H9 (cell line): ENCODE data around the gene CFAP61. TPM values are rescaled to one million over a fixed set of nuclear protein-coding genes. Genes with fewer than 3 reads are reported as not detected.
A peak's percentile ranks its signal among the peaks of the same experiment; 100 is the strongest.

Source experiments
- DNase-seq: peaks from one replicate; pipeline ENCODE4 v3.0.0-alpha.2; 2017
- H2AFZ ChIP-seq: one replicate; pipeline ENCODE4 v1.6.1; 2013; ENCODE audit warnings: mild to moderate bottlenecking, low read length, control low read depth, moderate library complexity
- H2AK5ac ChIP-seq: 2 replicates; pipeline ENCODE4 v1.6.1; 2013; ENCODE audit warnings: low read length, control low read depth, mixed read lengths; ENCODE audit not compliant: insufficient read length
- H2BK120ac ChIP-seq: one replicate; pipeline ENCODE4 v1.6.1; 2013; ENCODE audit warnings: low read depth, mild to moderate bottlenecking, low read length, control low read depth, inconsistent platforms; ENCODE audit not compliant: poor library complexity, severe bottlenecking
- H2BK12ac ChIP-seq: 2 replicates; pipeline ENCODE4 v1.6.1; 2013; ENCODE audit warnings: low read length, control low read depth, mixed read lengths, low read depth; ENCODE audit not compliant: insufficient read length
- H2BK15ac ChIP-seq: 2 replicates; pipeline ENCODE4 v1.6.1; 2013; ENCODE audit warnings: low read depth, low read length, control low read depth
- H2BK20ac ChIP-seq: one replicate; pipeline ENCODE4 v1.6.1; 2013; ENCODE audit warnings: low read depth, mild to moderate bottlenecking, low read length, control low read depth, inconsistent platforms; ENCODE audit not compliant: poor library complexity, severe bottlenecking
- H2BK5ac ChIP-seq: 2 replicates; pipeline ENCODE4 v1.6.1; 2013; ENCODE audit warnings: low read length, control low read depth, mixed read lengths; ENCODE audit not compliant: insufficient read length
- H3K14ac ChIP-seq: 2 replicates; pipeline ENCODE4 v1.6.1; 2013; ENCODE audit warnings: low read length, control low read depth; ENCODE audit not compliant: insufficient read depth
- H3K18ac ChIP-seq: 2 replicates; pipeline ENCODE4 v1.6.1; 2013; ENCODE audit warnings: low read depth, mild to moderate bottlenecking, mixed read lengths, low read length, control low read depth; ENCODE audit not compliant: insufficient read length
- H3K23ac ChIP-seq: 2 replicates; pipeline ENCODE4 v1.6.1; 2013; ENCODE audit warnings: low read length, control low read depth, mixed read lengths, low read depth; ENCODE audit not compliant: insufficient read length
- H3K23me2 ChIP-seq: 2 replicates; pipeline ENCODE4 v1.6.1; 2013; ENCODE audit warnings: low read depth, mild to moderate bottlenecking, mixed read lengths, low read length, control low read depth; ENCODE audit not compliant: insufficient read length, poor library complexity, severe bottlenecking
- H3K27ac ChIP-seq: 2 replicates; pipeline ENCODE4 v1.5.1; 2013; ENCODE audit warnings: low read length, control low read depth, mixed read lengths, low read depth; ENCODE audit not compliant: insufficient read length
- H3K27me3 ChIP-seq: 2 replicates; pipeline ENCODE4 v1.6.1; 2013; ENCODE audit warnings: low read length, control low read depth, inconsistent platforms; ENCODE audit not compliant: insufficient read depth
- H3K4ac ChIP-seq: 2 replicates; pipeline ENCODE4 v1.6.1; 2013; ENCODE audit warnings: low read depth, mild to moderate bottlenecking, control low read depth, inconsistent platforms, low read length, moderate library complexity
- H3K4me1 ChIP-seq: 2 replicates; pipeline ENCODE4 v1.6.1; 2013; ENCODE audit warnings: low read length, control low read depth, inconsistent platforms; ENCODE audit not compliant: insufficient read depth
- H3K4me2 ChIP-seq: 2 replicates; pipeline ENCODE4 v1.6.1; 2013; ENCODE audit warnings: low read length, control low read depth, mixed read lengths; ENCODE audit not compliant: insufficient read length, insufficient read depth
- H3K56ac ChIP-seq: 2 replicates; pipeline ENCODE4 v1.6.1; 2013; ENCODE audit warnings: low read depth, mild to moderate bottlenecking, mixed read lengths, low read length, control low read depth; ENCODE audit not compliant: insufficient read length
- H3K79me1 ChIP-seq: 2 replicates; pipeline ENCODE4 v1.6.1; 2013; ENCODE audit warnings: low read depth, mild to moderate bottlenecking, moderate library complexity, low read length, control low read depth, inconsistent platforms; ENCODE audit not compliant: insufficient read depth, poor library complexity, severe bottlenecking
- H3K79me2 ChIP-seq: 2 replicates; pipeline ENCODE4 v1.6.1; 2013; ENCODE audit warnings: low read length, control low read depth, inconsistent platforms; ENCODE audit not compliant: insufficient read depth
- H3K9ac ChIP-seq: 2 replicates; pipeline ENCODE4 v1.6.1; 2013; ENCODE audit warnings: low read length, control low read depth, mixed read lengths; ENCODE audit not compliant: insufficient read length; ENCODE audit errors: extremely low read depth
- H3K9me3 ChIP-seq: one replicate; pipeline ENCODE4 v1.6.1; 2013; ENCODE audit warnings: low read depth, low read length, inconsistent platforms; ENCODE audit not compliant: control insufficient read depth
- H3T11ph ChIP-seq: one replicate; pipeline ENCODE4 v1.6.1; 2013; ENCODE audit warnings: mild to moderate bottlenecking, low read length, control low read depth, inconsistent platforms
- H4K20me1 ChIP-seq: one replicate; pipeline ENCODE4 v1.6.1; 2013; ENCODE audit not compliant: control insufficient read depth, insufficient read length, insufficient read depth
- H4K5ac ChIP-seq: 2 replicates; pipeline ENCODE4 v1.6.1; 2013; ENCODE audit warnings: low read depth, mild to moderate bottlenecking, mixed read lengths, low read length, control low read depth; ENCODE audit not compliant: insufficient read length
- H4K8ac ChIP-seq: replicated peaks from 2 replicates; pipeline ENCODE4 v1.6.1; 2013; ENCODE audit warnings: low read length, control low read depth, mixed read lengths, low read depth; ENCODE audit not compliant: insufficient read length
- H4K91ac ChIP-seq: 2 replicates; pipeline ENCODE4 v1.6.1; 2013; ENCODE audit warnings: low read depth, mild to moderate bottlenecking, moderate library complexity, mixed read lengths, low read length, control low read depth; ENCODE audit not compliant: insufficient read length
- H3K27ac Mint-ChIP-seq, 3 experiments: 2 replicates in 2 of 3; 3 replicates in 1 of 3; pipeline ENCODE4 v1.8.0; 2020 to 2021; ENCODE audit warnings: mixed read lengths in 3 of 3, mild to moderate bottlenecking in 1 of 3, moderate library complexity in 1 of 3
- H3K27me3 Mint-ChIP-seq: 2 replicates; pipeline ENCODE4 v1.8.0; 2021; ENCODE audit warnings: low read depth, mild to moderate bottlenecking, moderate library complexity, mixed read lengths
- H3K36me3 Mint-ChIP-seq, 3 experiments: 2 replicates in 2 of 3; 3 replicates in 1 of 3; pipeline ENCODE4 v1.8.0; 2020 to 2021; ENCODE audit warnings: low read depth in 3 of 3, mixed read lengths in 3 of 3; ENCODE audit not compliant: insufficient read depth in 1 of 3
- H3K4me1 Mint-ChIP-seq, 2 experiments: 2 replicates each; pipeline ENCODE4 v1.8.0; 2020; ENCODE audit warnings: mixed read lengths in 2 of 2
- H3K4me3 Mint-ChIP-seq, 2 experiments: 2 replicates in 1 of 2; 3 replicates in 1 of 2; pipeline ENCODE4 v1.8.0; 2020 to 2021; ENCODE audit warnings: mild to moderate bottlenecking in 2 of 2, mixed read lengths in 2 of 2, moderate library complexity in 1 of 2
- H3K9me3 Mint-ChIP-seq, 2 experiments: 2 replicates in 1 of 2; 3 replicates in 1 of 2; pipeline ENCODE4 v1.8.0; 2020; ENCODE audit warnings: mild to moderate bottlenecking in 2 of 2, mixed read lengths in 2 of 2, moderate library complexity in 1 of 2
- whole genome bisulfite sequencing: extraction: QIAGEN DNeasy Blood & Tissue Kit; methylation state at CpG from one replicate; pipeline ENCODE4 v1.1.7; 2013; ENCODE audit warnings: missing lambda C conversion rate, low lambda C conversion rate, mixed read lengths; ENCODE audit not compliant: insufficient read length; ENCODE audit errors: extremely low coverage; 5-methylcytosine and 5-hydroxymethylcytosine counted together
- total RNA-seq: library from RNA; stranded (reverse); gene quantifications from 2 replicates; pipeline ENCODE4 v1.2.1, GENCODE V29; 2021
- TF ChIP-seq, protein P1 (sequence below): fragments of 200-600 bp; sonication (generic); conservative IDR thresholded peaks from 3 replicates; pipeline ENCODE4 v1.8.0; 2021; ENCODE audit warnings: antibody characterized with exemption, mild to moderate bottlenecking

CFAP61 gene
- total RNA-seq, 1 experiment from 2014 or later = 0.44 TPM

GRCh38 chr20:20094410-20094809, 42.1 kb downstream of the CFAP61 start:
- no peak for DNase-seq
- Histone ChIP-seq H2BK15ac (no peak overlapping the region), H3K27ac (no peak overlapping the region), H3K4me1 (no peaks in the 10 kb centered on the region), H2BK5ac (no peak overlapping the region), H2AK5ac (no peak overlapping the region), H2BK20ac (no peak overlapping the region), H3T11ph (no peak overlapping the region), H2BK120ac (no peak overlapping the region), H3K4ac (no peak overlapping the region), H3K14ac (no peak overlapping the region), H3K9ac (no peak overlapping the region), H3K23me2 (no peaks in the 10 kb centered on the region), H3K18ac (no peak overlapping the region), H3K79me2 (no peaks in the 10 kb centered on the region), H4K91ac (no peak overlapping the region), H3K4me2 (no peak overlapping the region), H3K9me3 (no peaks in the 10 kb centered on the region), H3K56ac (no peak overlapping the region), H2AFZ (no peak overlapping the region), H3K23ac (no peak overlapping the region), H2BK12ac (no peak overlapping the region), H4K5ac (no peak overlapping the region), H4K8ac (no peak overlapping the region), H3K27me3 (no peaks in the 10 kb centered on the region), H3K79me1 (no peaks in the 10 kb centered on the region), H4K20me1 (no peaks in the 10 kb centered on the region)
- WGBS = no CpG with 5 or more reads among the region's 6 CpGs
- Mint-ChIP-seq H3K36me3 (no peaks in the 10 kb centered on the region), H3K9me3 (no peaks in the 10 kb centered on the region; a peak in 1 of 5 replicates), H3K4me3 (no peak overlapping the region), H3K27me3 (no peaks in the 10 kb centered on the region; the same call in 1 of the 2 replicates), H3K27ac (peak overlapping the region in 1 of 3 experiments; percentile 81; a peak in 2 of 7 replicates), H3K4me1 (no peaks in the 10 kb centered on the region; a peak in 1 of 4 replicates)
- TF ChIP-seq, protein P1, sequence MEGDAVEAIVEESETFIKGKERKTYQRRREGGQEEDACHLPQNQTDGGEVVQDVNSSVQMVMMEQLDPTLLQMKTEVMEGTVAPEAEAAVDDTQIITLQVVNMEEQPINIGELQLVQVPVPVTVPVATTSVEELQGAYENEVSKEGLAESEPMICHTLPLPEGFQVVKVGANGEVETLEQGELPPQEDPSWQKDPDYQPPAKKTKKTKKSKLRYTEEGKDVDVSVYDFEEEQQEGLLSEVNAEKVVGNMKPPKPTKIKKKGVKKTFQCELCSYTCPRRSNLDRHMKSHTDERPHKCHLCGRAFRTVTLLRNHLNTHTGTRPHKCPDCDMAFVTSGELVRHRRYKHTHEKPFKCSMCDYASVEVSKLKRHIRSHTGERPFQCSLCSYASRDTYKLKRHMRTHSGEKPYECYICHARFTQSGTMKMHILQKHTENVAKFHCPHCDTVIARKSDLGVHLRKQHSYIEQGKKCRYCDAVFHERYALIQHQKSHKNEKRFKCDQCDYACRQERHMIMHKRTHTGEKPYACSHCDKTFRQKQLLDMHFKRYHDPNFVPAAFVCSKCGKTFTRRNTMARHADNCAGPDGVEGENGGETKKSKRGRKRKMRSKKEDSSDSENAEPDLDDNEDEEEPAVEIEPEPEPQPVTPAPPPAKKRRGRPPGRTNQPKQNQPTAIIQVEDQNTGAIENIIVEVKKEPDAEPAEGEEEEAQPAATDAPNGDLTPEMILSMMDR = no peak
